Measurements from ENCODE around the gene LEAP2. TPM values are rescaled to one million over a fixed set of nuclear protein-coding genes. Genes with fewer than 3 reads are reported as not detected.

The LEAP2 gene
- total and polyA plus RNA-seq, 2 of the 8 experiments (the other 6 are each of a cell fraction or from before 2014, with no cell fraction given) = 1.8 to 2.9 TPM

- no peak overlapping the region for H3K4ac ChIP-seq (replicated peaks; ENCODE audit: insufficient read length, low read depth, low read length)
- no peaks in the 10 kb centered on the region for H3K79me2 ChIP-seq (ENCODE audit: control insufficient read depth in 1 of 2, insufficient read depth in 2 of 2, low read length in 2 of 2)
- H3K56ac ChIP-seq (replicated peaks; ENCODE audit: insufficient read length, low read depth, low read length) = no peak overlapping the region
- no peaks in the 10 kb centered on the region for H3K23me2 ChIP-seq (ENCODE audit: low read depth, low read length)
- H3K79me1 ChIP-seq (ENCODE audit: low read depth, low read length) = no peaks in the 10 kb centered on the region; the same call in 1 of the 2 replicates
- peaks cover 16 to 35% (median 27%) of the 10 kb centered on the region in 4 experiments for H3K36me3 ChIP-seq (ENCODE audit: control insufficient read depth in 2 of 4, insufficient read depth in 4 of 4, low read length in 3 of 4)
- H2BK12ac ChIP-seq (ENCODE audit: low read depth, low read length) = no peak overlapping the region
- POLR2A ChIA-PET (ENCODE audit: partially characterized antibody) = interaction anchor here (0.7 to 1.0 kb wide), 2 partner anchors 17 to 168 kb away, joined by 3 read pairs; no protein-coding TSS in a partner anchor
- H3K4me2 ChIP-seq (ENCODE audit: insufficient read depth in 1 of 2, low read depth in 2 of 2, low read length in 2 of 2) = no peak overlapping the region
- WGBS, 2 experiments (ENCODE audit: extremely low coverage in 1 of 2, insufficient coverage in 1 of 2, insufficient read length in 1 of 2, insufficient replicate concordance in 2 of 2, low coverage in 1 of 2, low lambda C conversion rate in 2 of 2, missing lambda C conversion rate in 1 of 2) = 95% methylated on average over 4 of the region's 4 CpGs; no CpG with 5 or more reads in 1 of the 2 experiments
- H2BK120ac ChIP-seq (replicated peaks; ENCODE audit: low read depth, low read length) = no peak overlapping the region
- CTCF ChIA-PET (ENCODE audit: partially characterized antibody) = interaction anchor here (1.3 kb wide), 2 partner anchors 24 to 214 kb away, joined by 3 read pairs; no protein-coding TSS in a partner anchor
- H4K5ac ChIP-seq (ENCODE audit: insufficient read length, low read depth, low read length) = no peak overlapping the region
- H2BK5ac ChIP-seq (ENCODE audit: low read depth, low read length) = no peak overlapping the region
- no peak overlapping the region for H4K8ac ChIP-seq (ENCODE audit: extremely low read depth, insufficient read depth, low read length)
- H3K23ac ChIP-seq (ENCODE audit: insufficient read length) = no peak overlapping the region
- DNase-seq (ENCODE audit: low read depth in 1 of 2, low spot score in 2 of 2) (no peak), FAIRE-seq (no peak)
- H2AFZ ChIP-seq (ENCODE audit: low read length) = no peak overlapping the region
- H4K20me1 ChIP-seq (replicated peaks in 1 of 2; ENCODE audit: control insufficient read depth in 1 of 2, insufficient read depth in 2 of 2, low read length in 2 of 2) = peaks cover 0 to 3% of the 10 kb centered on the region in 2 experiments
- H3K27ac ChIP-seq (ENCODE audit: low read depth, low read length) = no peak overlapping the region
- H3K4me3 ChIP-seq (ENCODE audit: extremely low read depth in 1 of 4, insufficient read depth in 2 of 4, low read depth in 3 of 4, low read length in 4 of 4) = no peak overlapping the region
- H3K27me3 ChIP-seq (replicated peaks in 1 of 4; ENCODE audit: control insufficient read depth in 3 of 4, extremely low read depth in 1 of 4, insufficient read depth in 3 of 4, low read length in 3 of 4) = no peaks in the 10 kb centered on the region
- no peak overlapping the region for H2AK5ac ChIP-seq (ENCODE audit: low read depth, low read length)
- no peak overlapping the region for H3K14ac ChIP-seq (ENCODE audit: insufficient read length)
- H3K4me1 ChIP-seq (replicated peaks in 1 of 4; ENCODE audit: control insufficient read depth in 3 of 4, insufficient read depth in 4 of 4, low read length in 3 of 4) = no peaks in the 10 kb centered on the region
- H2BK15ac ChIP-seq (ENCODE audit: low read length) = no peak overlapping the region
- H3K9me3 ChIP-seq (ENCODE audit: insufficient read depth in 2 of 2, low read depth in 1 of 2, low read length in 1 of 2) = no peaks in the 10 kb centered on the region
- no peak overlapping the region for H2BK20ac ChIP-seq (ENCODE audit: low read length)
- H3K9ac ChIP-seq (replicated peaks in 1 of 4; ENCODE audit: extremely low read depth in 1 of 4, low read depth in 3 of 4, low read length in 3 of 4) = no peak overlapping the region
- no peak overlapping the region for H4K91ac ChIP-seq (replicated peaks; ENCODE audit: insufficient read length, low read length)
- H3K18ac ChIP-seq (ENCODE audit: extremely low read depth, low read length) = no peak overlapping the region
- no peak for TF ChIP-seq SIRT6 (IDR thresholded peaks at IDR 0.05; ENCODE audit: low read length)
- TF ChIP-seq SUZ12 (IDR thresholded peaks at IDR 0.05; ENCODE audit: low read length) = no peak
- no peak for TF ChIP-seq JUN (IDR thresholded peaks at IDR 0.05; ENCODE audit: low read depth, low read length)
- TF ChIP-seq RAD21 (IDR thresholded peaks at IDR 0.05 in 1 of 2, conservative IDR thresholded peaks at IDR 0.05 in 1 of 2; ENCODE audit: low read depth in 2 of 2, low read length in 2 of 2) = no peak
- TF ChIP-seq POLR2AphosphoS5 (IDR thresholded peaks at IDR 0.05; ENCODE audit: low read depth, low read length) = no peak
- TF ChIP-seq SIN3A (conservative IDR thresholded peaks at IDR 0.05 in 1 of 2, IDR thresholded peaks at IDR 0.05 in 1 of 2; ENCODE audit: low read depth in 1 of 2, low read length in 2 of 2) = no peak
- TF ChIP-seq SAP30 (IDR thresholded peaks at IDR 0.05; ENCODE audit: insufficient read depth, insufficient replicate concordance, low read length) = no peak
- TF ChIP-seq SIX5 (IDR thresholded peaks at IDR 0.05; ENCODE audit: low read depth, low read length) = no peak
- no peak for TF ChIP-seq TEAD4 (IDR thresholded peaks at IDR 0.05; ENCODE audit: low read depth, low read length)
- TF ChIP-seq BACH1 (IDR thresholded peaks at IDR 0.05; ENCODE audit: low read length) = no peak
- TF ChIP-seq RNF2 (IDR thresholded peaks at IDR 0.05; ENCODE audit: borderline replicate concordance, low read depth, low read length, missing control alignments, poor library complexity, severe bottlenecking) = no peak
Observed at GRCh38 chr5:132901036-132901435, 27.6 kb downstream of the LEAP2 start.

Data from H1 (cell line).